ENCODE measurements around the gene VTI1A. TPM values are rescaled to one million over a fixed set of nuclear protein-coding genes. Genes with fewer than 3 reads are reported as not detected.

VTI1A gene
- total and polyA plus RNA-seq, 7 donors: 9.9 to 31.5 (median 20.1) TPM

GRCh38 chr10:112849546-112849945 lies 402.5 kb downstream of the VTI1A start:
- Histone ChIP-seq H3K27me3 (ENCODE audit: insufficient read depth in 3 of 3, low read length in 2 of 3) (no peaks in the 10 kb centered on the region), H3K36me3 (ENCODE audit: insufficient read depth in 1 of 2, low read depth in 1 of 2) (no peaks in the 10 kb centered on the region), H3K4me1 (no peaks in the 10 kb centered on the region), H3K4me3 (no peak overlapping the region), H3K9me3 (peaks cover 10% of the 10 kb centered on the region), H3K27ac (no peak overlapping the region)
- ATAC-seq (no peak), DNase-seq (no peak)
- WGBS, 3 donors: 94 to 95% (median 94%) methylated on average over 6 of the region's 6 CpGs
- intact Hi-C loops (cut with DNase I): no loop called here
- no peak for TF ChIP-seq CTCF (IDR thresholded peaks at IDR 0.05)

- TF ChIP-seq CTCF (IDR thresholded peaks at IDR 0.05): no peak
- Histone ChIP-seq H3K36me3 (ENCODE audit: insufficient read depth in 1 of 2, low read depth in 1 of 2) (no peaks in the 10 kb centered on the region), H3K27me3 (ENCODE audit: insufficient read depth in 3 of 3, low read length in 2 of 3) (no peaks in the 10 kb centered on the region), H3K27ac (no peak overlapping the region), H3K4me1 (no peaks in the 10 kb centered on the region), H3K9me3 (peaks cover 10% of the 10 kb centered on the region), H3K4me3 (no peak overlapping the region)
- 83 to 88% (median 87%) methylated on average over 4 of the region's 4 CpGs for WGBS, 3 donors
- intact Hi-C loops (cut with DNase I): no loop called here
- ATAC-seq (no peak), DNase-seq (no peak)
Observed at GRCh38 chr10:112851181-112851580, 404.2 kb downstream of the VTI1A start.

- peaks cover 10% of the 10 kb centered on the region for H3K9me3 ChIP-seq
- no peaks in the 10 kb centered on the region for H3K36me3 ChIP-seq (ENCODE audit: insufficient read depth in 1 of 2, low read depth in 1 of 2)
- DNase-seq: no peak
- no peak overlapping the region for H3K4me3 ChIP-seq
- no peak for ATAC-seq
- TF ChIP-seq CTCF (IDR thresholded peaks at IDR 0.05): no peak
- 62 to 73% (median 66%) methylated on average over 3 of the region's 3 CpGs for WGBS, 3 donors
- intact Hi-C loops (cut with DNase I): no loop called here
- H3K27ac ChIP-seq: no peak overlapping the region
- no peaks in the 10 kb centered on the region for H3K4me1 ChIP-seq
- H3K27me3 ChIP-seq (ENCODE audit: insufficient read depth in 3 of 3, low read length in 2 of 3): no peaks in the 10 kb centered on the region
Observed at GRCh38 chr10:112851588-112852211, 404.7 kb downstream of the VTI1A start.

- Histone ChIP-seq H3K27me3 (ENCODE audit: insufficient read depth in 3 of 3, low read length in 2 of 3) (no peaks in the 10 kb centered on the region), H3K27ac (no peak overlapping the region), H3K9me3 (peaks cover 5% of the 10 kb centered on the region), H3K36me3 (ENCODE audit: insufficient read depth in 1 of 2, low read depth in 1 of 2) (no peaks in the 10 kb centered on the region), H3K4me3 (no peak overlapping the region), H3K4me1 (no peaks in the 10 kb centered on the region)
- intact Hi-C loops (cut with DNase I): no loop called here
- DNase-seq: peak in 1 of 2 donors; percentile 26
- 73 to 77% (median 73%) methylated on average over 4 of the region's 4 CpGs for WGBS, 3 donors
- TF ChIP-seq CTCF (IDR thresholded peaks at IDR 0.05): no peak
- no peak for ATAC-seq
Observed at GRCh38 chr10:112852306-112852705, 405.3 kb downstream of the VTI1A start.

GRCh38 chr10:112855134-112855533 lies 408.1 kb downstream of the VTI1A start:
- DNase-seq (no peak), ATAC-seq (no peak)
- Histone ChIP-seq H3K4me1 (no peaks in the 10 kb centered on the region), H3K27ac (no peak overlapping the region), H3K27me3 (ENCODE audit: insufficient read depth in 3 of 3, low read length in 2 of 3) (no peaks in the 10 kb centered on the region), H3K4me3 (no peak overlapping the region), H3K36me3 (ENCODE audit: insufficient read depth in 1 of 2, low read depth in 1 of 2) (no peaks in the 10 kb centered on the region), H3K9me3 (no peaks in the 10 kb centered on the region)
- 84 to 91% (median 87%) methylated on average over 4 of the region's 4 CpGs for WGBS, 3 donors
- no peak for TF ChIP-seq CTCF (IDR thresholded peaks at IDR 0.05)
- intact Hi-C loops (cut with DNase I): no loop called here
